HG03565 (cell line): ENCODE data around the gene GDPD3.

ENCODE experiments used
- ATAC-seq: cut with Tn5 transposase; IDR thresholded peaks from one replicate; pipeline ENCODE4 v1.9.1; 2021; ENCODE audit warnings: mild to moderate bottlenecking, moderate library complexity; ENCODE audit not compliant: unreplicated experiment

Gene GDPD3

GRCh38 chr16:30096105-30096861 is 17.1 kb downstream of the GDPD3 start, which contains the start of gene YPEL3:
Gene YPEL3, minus strand, starts transcription at chr16:30096213. Its CDS starts 731 bp downstream, at chr16:30095482.
- ATAC-seq = peak; percentile 31

DNA sequence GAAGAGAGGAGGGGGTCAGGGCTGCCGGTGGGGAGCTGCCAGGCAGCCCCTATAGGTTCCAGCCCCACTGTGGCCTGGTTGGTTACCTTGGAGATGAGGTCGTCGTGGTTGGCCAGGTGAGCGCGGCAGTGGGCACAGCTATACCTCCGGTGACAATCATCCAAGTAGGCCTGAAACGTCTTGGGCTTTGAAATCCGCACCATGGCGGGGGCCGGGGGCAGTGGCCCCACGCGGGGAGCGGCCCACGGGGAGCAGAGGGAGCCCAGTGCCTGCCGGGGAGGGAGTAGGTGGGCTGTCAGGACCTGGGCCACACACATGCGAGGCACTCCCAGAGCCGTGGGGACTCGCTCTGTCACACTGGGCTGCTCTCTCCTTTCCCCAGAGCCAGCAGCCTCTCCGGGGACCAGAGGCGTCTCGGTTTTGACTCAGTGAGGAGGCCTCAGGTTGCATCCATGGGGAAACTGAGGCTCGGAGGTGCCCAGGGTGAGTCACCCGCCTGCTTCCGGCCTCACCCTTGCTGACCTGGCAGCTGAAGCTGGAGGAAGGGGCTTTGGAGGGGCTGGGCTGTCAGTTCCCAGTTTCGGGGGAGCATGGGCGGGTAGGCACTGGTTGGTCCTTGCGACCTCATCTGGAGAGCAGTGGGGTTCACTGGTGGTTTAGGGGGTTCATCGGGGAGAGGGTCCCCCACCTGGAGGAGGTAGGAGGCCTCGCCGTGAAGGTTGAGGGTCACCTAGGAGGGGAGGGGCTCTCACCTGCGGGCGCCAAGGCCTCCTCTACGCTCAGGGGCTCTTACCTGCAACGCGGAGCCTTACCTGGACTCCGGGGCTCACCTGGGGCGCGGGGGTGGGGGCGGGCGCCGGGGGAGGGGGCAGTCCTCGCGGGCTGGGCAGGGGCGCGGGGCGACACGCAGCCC is 17.9 kb downstream of the GDPD3 start:
- ATAC-seq = no peak

DNA sequence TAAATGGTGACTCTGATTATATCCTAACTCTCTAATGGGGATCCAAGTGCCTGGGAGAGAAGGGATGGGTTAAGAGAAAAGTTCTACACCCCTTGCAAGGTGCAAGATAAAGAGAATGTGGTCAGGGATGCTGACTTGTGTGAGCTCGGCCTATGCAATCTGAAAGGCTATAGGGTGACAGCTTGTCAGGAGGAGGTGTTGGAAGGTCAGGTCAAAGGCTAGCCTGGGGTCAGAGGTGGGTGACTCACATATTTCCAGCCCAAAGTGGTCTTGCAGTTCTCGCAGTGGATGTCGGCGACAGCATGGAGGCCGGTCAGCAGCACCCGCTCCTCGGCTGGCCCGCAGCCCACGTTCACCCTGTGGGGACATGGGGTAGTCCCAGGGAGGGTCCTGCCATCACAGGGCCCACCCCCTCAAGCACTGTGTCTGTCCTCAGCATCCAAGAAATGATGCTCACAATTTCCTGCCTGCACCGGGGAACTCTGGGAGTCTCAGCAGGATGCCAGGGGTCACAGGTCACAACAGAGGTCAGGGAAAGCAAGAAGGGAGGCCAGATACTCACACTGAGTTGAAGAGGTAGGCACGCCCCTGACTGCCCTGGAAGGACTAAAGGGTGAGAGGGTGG is 18.7 kb downstream of the GDPD3 start:
- no peak for ATAC-seq

DNA sequence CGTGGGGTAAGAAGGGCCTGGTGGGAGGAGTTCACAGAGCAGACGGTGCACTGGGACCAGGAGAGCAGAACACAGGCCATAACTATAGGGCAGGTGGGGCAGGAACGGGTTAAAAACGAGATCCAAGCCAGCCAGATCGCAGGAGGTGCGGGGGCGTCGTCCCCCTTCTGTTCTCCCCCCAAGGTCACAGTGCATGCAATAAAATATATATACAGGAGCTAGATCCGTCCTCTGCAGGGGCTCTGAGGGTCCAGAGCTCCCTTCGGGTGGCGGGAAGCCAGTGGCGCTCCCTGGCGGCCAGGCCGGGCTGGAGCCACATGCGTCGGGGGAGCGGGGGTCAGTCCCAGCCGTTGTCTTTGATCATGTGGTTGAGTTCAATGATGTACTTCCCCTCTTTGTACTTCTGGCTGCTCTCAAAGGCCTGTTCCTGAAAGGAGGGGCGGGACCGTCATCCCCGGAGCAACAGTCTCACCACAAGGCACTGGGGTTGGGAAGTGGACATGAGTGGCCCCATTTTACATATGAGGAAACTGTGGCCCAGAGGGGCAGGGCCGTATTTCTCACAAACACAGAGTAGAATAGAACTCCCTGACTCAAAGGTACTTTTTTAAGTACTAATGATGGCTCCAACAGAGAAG is 20.8 kb downstream of the GDPD3 start:
- ATAC-seq = peak; percentile 36

- peak; percentile 52 for ATAC-seq
These were observed 21.6 kb downstream of the GDPD3 start, which contains the start of gene TBX6 for GRCh38 chr16:30091474-30092372. Gene TBX6, minus strand, starts transcription at chr16:30091924. Its CDS starts 731 bp downstream, at chr16:30091193.

DNA sequence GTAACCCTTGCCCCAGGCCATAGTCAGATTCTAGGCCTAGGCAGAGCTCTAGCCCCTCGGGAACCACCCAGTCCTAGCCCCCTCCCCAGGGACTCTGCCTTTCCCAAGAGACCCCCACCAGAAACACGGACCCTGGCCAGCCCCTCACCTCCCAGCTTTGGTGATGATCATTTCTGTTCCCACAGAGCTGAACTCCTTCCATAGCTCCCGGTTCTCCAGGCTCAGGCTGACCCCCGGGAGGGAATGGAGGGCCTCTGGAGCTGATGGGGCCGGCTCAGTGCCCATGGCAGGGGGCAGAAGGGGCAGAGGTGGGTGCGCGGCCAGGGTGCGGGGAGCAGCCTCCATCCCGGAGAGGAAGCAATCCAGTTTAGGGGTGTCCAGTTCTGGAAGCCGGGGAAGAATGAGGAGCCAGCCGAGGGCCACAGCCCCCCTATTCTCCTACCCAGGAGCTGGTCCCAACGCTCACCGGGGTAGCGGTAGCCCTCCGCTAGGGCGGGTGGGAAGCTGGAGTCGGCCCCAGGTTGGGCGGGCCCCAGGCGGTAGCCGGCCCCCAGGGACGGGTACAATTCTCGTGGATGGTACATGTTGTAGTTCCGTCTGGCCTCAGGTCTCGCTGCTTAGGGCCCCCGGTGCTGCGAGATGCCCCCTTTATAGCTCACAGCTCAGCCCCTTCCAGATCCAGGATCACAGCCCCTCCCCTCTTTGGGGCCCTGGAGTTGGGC is 22.6 kb downstream of the GDPD3 start:
- no peak for ATAC-seq

DNA sequence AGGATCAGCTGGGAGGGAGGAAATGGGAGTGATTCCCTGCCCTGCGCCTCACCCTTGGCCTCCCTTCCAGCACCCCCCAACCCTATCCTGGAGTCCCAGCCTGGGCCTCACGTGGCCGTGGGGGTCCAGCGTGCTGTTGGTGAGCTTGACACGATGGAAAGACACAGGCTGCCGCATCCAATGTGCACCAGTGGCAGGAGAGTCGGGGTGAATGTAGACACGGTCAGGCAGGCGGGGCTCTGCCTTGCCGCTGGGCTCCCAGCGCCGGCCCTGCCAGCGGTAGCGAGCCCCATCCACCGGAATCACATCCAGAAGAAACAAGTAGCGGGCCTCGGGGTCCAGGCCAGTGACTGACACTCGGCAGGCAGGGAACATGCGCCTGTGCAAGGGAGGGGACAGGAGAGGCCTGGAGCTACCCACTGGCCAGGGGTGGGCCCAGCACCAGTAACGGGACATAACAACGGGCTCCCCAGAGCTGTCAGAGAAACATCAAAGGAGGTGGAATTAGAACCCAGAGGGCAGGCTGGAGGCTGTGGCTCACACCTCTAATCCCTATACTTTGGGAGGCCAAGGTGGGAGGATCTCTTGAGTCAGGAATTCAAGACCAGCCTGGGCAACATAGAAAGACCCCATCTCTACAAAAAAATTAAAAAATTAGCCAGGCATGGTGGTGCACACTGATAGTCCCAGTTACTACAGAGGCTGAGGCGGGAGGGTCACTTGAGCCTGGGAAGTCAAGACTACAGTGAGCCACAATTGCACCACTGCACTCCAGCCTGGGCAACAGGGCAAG is 24.3 kb downstream of the GDPD3 start:
- ATAC-seq = no peak

GRCh38 chr16:30088237-30088831 is 25.0 kb downstream of the GDPD3 start:
- ATAC-seq = no peak

DNA sequence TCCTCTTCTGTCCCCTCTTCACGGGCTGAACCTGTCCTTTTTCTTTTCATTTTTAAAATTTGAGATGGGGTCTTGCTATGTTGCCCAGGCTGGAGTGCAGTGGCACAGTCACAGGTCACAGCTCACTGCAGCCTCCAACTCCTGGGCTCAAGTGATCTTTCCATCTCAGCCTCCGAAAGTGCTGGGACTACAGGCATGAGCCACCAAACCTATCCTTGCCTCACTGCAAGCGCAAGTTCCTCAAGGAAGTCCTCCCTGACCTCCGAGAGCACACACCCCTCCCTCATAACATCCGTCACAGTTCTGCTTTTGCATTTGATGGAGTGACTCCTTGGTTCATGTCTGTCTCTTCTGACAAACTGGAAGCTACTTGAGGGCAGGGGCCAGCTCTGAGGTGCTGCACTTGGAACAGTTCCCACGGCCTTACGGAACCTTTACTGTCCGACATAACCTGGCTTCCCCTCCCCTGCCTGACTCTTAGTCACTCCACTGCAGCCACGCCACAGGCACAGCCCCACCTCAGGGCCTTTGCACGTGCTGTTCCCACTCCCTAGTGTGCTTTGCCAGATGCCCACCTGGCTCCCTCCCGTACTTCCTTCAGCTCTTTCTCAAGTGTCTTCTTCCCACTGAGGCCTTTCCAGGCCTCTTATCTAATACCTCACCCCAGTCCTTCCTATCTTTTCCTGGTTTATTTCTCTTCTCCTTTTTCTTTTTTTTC is 26.0 kb downstream of the GDPD3 start:
- ATAC-seq = no peak

GRCh38 chr16:30086291-30087140 is 26.8 kb downstream of the GDPD3 start:
- ATAC-seq = no peak

GRCh38 chr16:30085820-30086219 is 27.5 kb downstream of the GDPD3 start:
- no peak for ATAC-seq

- ATAC-seq = no peak
These were observed 28.1 kb downstream of the GDPD3 start for GRCh38 chr16:30085247-30085646.

GRCh38 chr16:30084816-30085159 is 28.5 kb downstream of the GDPD3 start:
- no peak for ATAC-seq

DNA sequence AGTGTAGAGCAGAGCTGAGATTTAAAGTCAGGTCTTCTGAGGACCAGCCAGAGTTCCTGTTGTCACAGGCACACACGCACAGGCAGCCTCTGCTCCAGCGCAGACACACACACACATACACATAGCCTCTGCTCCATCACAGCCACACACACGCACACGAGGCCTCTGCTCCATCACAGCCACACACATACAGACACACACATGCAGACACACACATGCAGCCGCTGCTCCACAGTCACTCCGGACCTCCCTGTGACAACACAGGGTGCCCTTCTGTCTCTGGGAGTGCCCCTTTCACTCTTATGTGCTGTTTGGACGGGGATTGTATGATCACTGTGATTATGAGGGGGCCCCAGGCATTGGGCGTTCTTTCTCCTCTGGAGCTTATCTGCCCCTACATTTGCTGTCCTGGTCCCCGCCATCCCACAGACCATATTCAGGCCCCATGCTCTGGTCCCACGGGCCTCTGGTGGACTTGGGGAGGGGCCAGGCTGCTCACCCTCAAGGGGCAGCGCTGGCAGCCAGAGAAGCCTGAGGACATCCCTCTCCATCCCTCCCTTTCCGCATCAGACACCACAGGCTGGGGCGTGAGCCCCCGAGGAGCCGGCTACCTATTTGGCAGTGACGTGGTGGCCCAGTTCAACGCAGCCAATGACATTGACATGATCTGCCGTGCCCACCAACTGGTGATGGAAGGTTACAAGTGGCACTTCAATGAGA is 29.1 kb downstream of the GDPD3 start:
- no peak for ATAC-seq

DNA sequence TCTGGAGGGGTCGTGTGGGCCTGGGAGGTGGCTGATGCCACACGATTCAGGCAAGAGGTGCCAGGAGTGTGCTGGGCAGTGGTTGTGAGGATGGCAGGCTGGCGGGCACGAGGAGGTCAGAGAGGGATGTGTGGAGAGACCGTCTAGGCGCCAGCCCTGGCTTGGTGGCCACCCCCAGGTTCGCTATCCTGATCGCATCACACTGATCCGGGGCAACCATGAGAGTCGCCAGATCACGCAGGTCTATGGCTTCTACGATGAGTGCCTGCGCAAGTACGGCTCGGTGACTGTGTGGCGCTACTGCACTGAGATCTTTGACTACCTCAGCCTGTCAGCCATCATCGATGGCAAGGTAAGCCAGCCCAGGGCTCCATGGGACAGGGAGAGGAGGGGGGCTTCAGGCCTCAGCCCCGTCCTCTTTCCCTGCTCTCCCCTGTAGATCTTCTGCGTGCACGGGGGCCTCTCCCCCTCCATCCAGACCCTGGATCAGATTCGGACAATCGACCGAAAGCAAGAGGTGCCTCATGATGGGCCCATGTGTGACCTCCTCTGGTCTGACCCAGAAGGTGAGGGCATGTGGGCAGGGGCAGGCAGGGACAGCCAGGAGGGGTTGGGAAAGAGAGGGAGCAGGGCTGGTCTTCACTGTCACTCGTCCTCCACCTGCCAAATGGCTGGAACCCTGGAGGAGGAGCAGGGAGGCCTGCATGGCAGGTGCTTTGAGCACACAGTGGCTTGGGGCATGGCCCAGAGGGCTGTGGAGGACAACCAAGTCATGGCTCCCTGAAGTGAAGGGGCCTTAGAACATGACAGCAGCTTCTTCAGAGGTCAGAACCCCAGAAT is 29.9 kb downstream of the GDPD3 start:
- no peak for ATAC-seq
